Muscle layer of duodenum (tissue), 2 donors: ENCODE measurements around the gene TMEM242.

ENCODE experiments used
- H3K27ac ChIP-seq: one replicate; pipeline ENCODE4 v1.7.0; 2013; ENCODE audit warnings: mild to moderate bottlenecking, low read length
- H3K27me3 ChIP-seq: one replicate; pipeline ENCODE4 v1.7.0; 2013; ENCODE audit warnings: low read depth, mild to moderate bottlenecking, control low read depth, low read length
- H3K36me3 ChIP-seq, 2 donors: one replicate each; pipeline ENCODE4 v1.7.0; 2013; ENCODE audit warnings: low read length in 2 of 2, control low read depth in 1 of 2, mild to moderate bottlenecking in 1 of 2; ENCODE audit not compliant: insufficient read depth in 2 of 2, control insufficient read depth in 1 of 2
- H3K4me1 ChIP-seq, 2 donors: one replicate each; pipeline ENCODE4 v1.7.0; 2013; ENCODE audit warnings: low read length in 2 of 2, mild to moderate bottlenecking in 2 of 2, control low read depth in 1 of 2, moderate library complexity in 1 of 2; ENCODE audit not compliant: insufficient read depth in 2 of 2, control insufficient read depth in 1 of 2
- H3K4me3 ChIP-seq, 2 donors: one replicate each; pipeline ENCODE4 v1.7.0; 2013; ENCODE audit warnings: low read length in 2 of 2, low read depth in 1 of 2, mild to moderate bottlenecking in 1 of 2
- H3K9me3 ChIP-seq, 2 donors: one replicate each; pipeline ENCODE4 v1.7.0; 2013; ENCODE audit warnings: low read length in 2 of 2, control low read depth in 1 of 2, mild to moderate bottlenecking in 1 of 2; ENCODE audit not compliant: control insufficient read depth in 1 of 2
- donor health status: healthy.

The TMEM242 gene

GRCh38 chr6:157323255-157323965 lies at the start of gene TMEM242:
Gene TMEM242 (minus strand): TSS chr6:157323519. CDS start chr6:157323499, 20 bp downstream.
- peak within 1 kb of the TSS; percentile 74 for H3K27ac ChIP-seq
- peaks cover 11 to 12% of the 10 kb centered on the region in 2 donors for H3K36me3 ChIP-seq
- no peaks in the 10 kb centered on the region for H3K27me3 ChIP-seq
- peaks cover 7 to 16% of the 10 kb centered on the region in 2 donors for H3K4me1 ChIP-seq
- H3K4me3 ChIP-seq: peak within 1 kb of the TSS; percentile 91 to 92
- no peaks in the 10 kb centered on the region for H3K9me3 ChIP-seq

- no peak overlapping the region for H3K27ac ChIP-seq
- H3K36me3 ChIP-seq: no peaks in the 10 kb centered on the region
- H3K4me1 ChIP-seq: no peaks in the 10 kb centered on the region
- no peaks in the 10 kb centered on the region for H3K9me3 ChIP-seq
- no peaks in the 10 kb centered on the region for H3K27me3 ChIP-seq
- no peak overlapping the region for H3K4me3 ChIP-seq
Measured at GRCh38 chr6:157372501-157373280, 49.4 kb upstream of the TMEM242 start.

GRCh38 chr6:157370755-157371154 lies 47.4 kb upstream of the TMEM242 start:
- Histone ChIP-seq H3K36me3 (no peaks in the 10 kb centered on the region), H3K4me1 (no peaks in the 10 kb centered on the region), H3K9me3 (no peaks in the 10 kb centered on the region), H3K27ac (no peak overlapping the region), H3K4me3 (no peak overlapping the region), H3K27me3 (no peaks in the 10 kb centered on the region)

GRCh38 chr6:157368359-157369049 lies 45.2 kb upstream of the TMEM242 start:
- Histone ChIP-seq H3K36me3 (no peaks in the 10 kb centered on the region), H3K27me3 (no peaks in the 10 kb centered on the region), H3K4me1 (no peaks in the 10 kb centered on the region), H3K27ac (no peak overlapping the region), H3K4me3 (no peak overlapping the region), H3K9me3 (no peaks in the 10 kb centered on the region)

- Histone ChIP-seq H3K4me3 (no peak overlapping the region), H3K4me1 (no peaks in the 10 kb centered on the region), H3K27ac (no peak overlapping the region), H3K9me3 (no peaks in the 10 kb centered on the region), H3K36me3 (no peaks in the 10 kb centered on the region), H3K27me3 (no peaks in the 10 kb centered on the region)
Measured at GRCh38 chr6:157366648-157367047, 43.3 kb upstream of the TMEM242 start.

GRCh38 chr6:157364705-157365104 lies 41.4 kb upstream of the TMEM242 start:
- no peaks in the 10 kb centered on the region for H3K4me1 ChIP-seq
- H3K9me3 ChIP-seq: no peaks in the 10 kb centered on the region
- H3K27me3 ChIP-seq: no peaks in the 10 kb centered on the region
- H3K27ac ChIP-seq: no peak overlapping the region
- H3K36me3 ChIP-seq: no peaks in the 10 kb centered on the region
- H3K4me3 ChIP-seq: no peak overlapping the region

GRCh38 chr6:157361886-157362285 lies 38.6 kb upstream of the TMEM242 start:
- no peaks in the 10 kb centered on the region for H3K36me3 ChIP-seq
- H3K9me3 ChIP-seq: no peaks in the 10 kb centered on the region
- H3K4me1 ChIP-seq: no peaks in the 10 kb centered on the region
- H3K27ac ChIP-seq: no peak overlapping the region
- no peak overlapping the region for H3K4me3 ChIP-seq
- H3K27me3 ChIP-seq: no peaks in the 10 kb centered on the region

GRCh38 chr6:157358287-157358686 lies 35.0 kb upstream of the TMEM242 start:
- Histone ChIP-seq H3K4me3 (no peak overlapping the region), H3K9me3 (no peaks in the 10 kb centered on the region), H3K27me3 (no peaks in the 10 kb centered on the region), H3K27ac (no peak overlapping the region), H3K4me1 (no peaks in the 10 kb centered on the region), H3K36me3 (no peaks in the 10 kb centered on the region)

GRCh38 chr6:157346373-157346772 lies 23.1 kb upstream of the TMEM242 start:
- peaks cover 0 to 10% of the 10 kb centered on the region in 2 donors for H3K9me3 ChIP-seq
- no peak overlapping the region for H3K4me3 ChIP-seq
- H3K36me3 ChIP-seq: no peaks in the 10 kb centered on the region
- H3K27me3 ChIP-seq: no peaks in the 10 kb centered on the region
- H3K27ac ChIP-seq: no peak overlapping the region
- H3K4me1 ChIP-seq: no peaks in the 10 kb centered on the region

GRCh38 chr6:157343732-157344131 lies 20.4 kb upstream of the TMEM242 start:
- Histone ChIP-seq H3K4me3 (no peak overlapping the region), H3K4me1 (no peaks in the 10 kb centered on the region), H3K27ac (no peak overlapping the region), H3K36me3 (no peaks in the 10 kb centered on the region), H3K9me3 (no peaks in the 10 kb centered on the region), H3K27me3 (no peaks in the 10 kb centered on the region)

GRCh38 chr6:157339432-157339831 lies 16.1 kb upstream of the TMEM242 start:
- Histone ChIP-seq H3K27ac (no peak overlapping the region), H3K4me1 (no peaks in the 10 kb centered on the region), H3K9me3 (no peaks in the 10 kb centered on the region), H3K4me3 (no peak overlapping the region), H3K27me3 (no peaks in the 10 kb centered on the region), H3K36me3 (no peaks in the 10 kb centered on the region)
